WERI-Rb-1 (cell line): ENCODE results near the gene KIFC3.
A peak's percentile ranks its signal among the peaks of the same experiment; 100 is the strongest.
"Not testable (repeated sequence)": the region's sequence is repeated elsewhere in the genome, so short reads cannot be mapped to it uniquely, and the experiment has no call there.

ENCODE experiments used
- DNase-seq: peaks from one replicate; pipeline ENCODE4 v3.0.0-alpha.2; 2020
- H3K27ac ChIP-seq: fragments of 250-450 bp; sonication (Bioruptor Pico); 2 replicates; pipeline ENCODE4 v1.5.1; 2020; ENCODE audit warnings: mild to moderate bottlenecking, moderate library complexity
- H3K27me3 ChIP-seq: fragments of 250-450 bp; sonication (Bioruptor Pico); 2 replicates; pipeline ENCODE4 v1.5.1; 2021; ENCODE audit warnings: mild to moderate bottlenecking, low read depth, moderate library complexity; ENCODE audit not compliant: insufficient read depth, severe bottlenecking
- H3K36me3 ChIP-seq: fragments of 250-450 bp; sonication (Bioruptor Pico); 2 replicates; pipeline ENCODE4 v1.5.1; 2020; ENCODE audit warnings: mild to moderate bottlenecking, moderate library complexity
- H3K4me3 ChIP-seq: 2 replicates; pipeline ENCODE4 v1.5.1; 2011; ENCODE audit warnings: low read depth, mild to moderate bottlenecking, control low read depth, low read length
- H3K9me3 ChIP-seq: fragments of 250-450 bp; sonication (Bioruptor Pico); 2 replicates; pipeline ENCODE4 v1.5.1; 2021; ENCODE audit warnings: mild to moderate bottlenecking, moderate library complexity; ENCODE audit not compliant: severe bottlenecking
- TF ChIP-seq, protein P1 (sequence below): IDR thresholded peaks from 2 replicates; pipeline ENCODE4 v1.5.1; 2011; ENCODE audit warnings: low read depth, mild to moderate bottlenecking, control low read depth, inconsistent platforms, low read length

KIFC3 gene

DNA sequence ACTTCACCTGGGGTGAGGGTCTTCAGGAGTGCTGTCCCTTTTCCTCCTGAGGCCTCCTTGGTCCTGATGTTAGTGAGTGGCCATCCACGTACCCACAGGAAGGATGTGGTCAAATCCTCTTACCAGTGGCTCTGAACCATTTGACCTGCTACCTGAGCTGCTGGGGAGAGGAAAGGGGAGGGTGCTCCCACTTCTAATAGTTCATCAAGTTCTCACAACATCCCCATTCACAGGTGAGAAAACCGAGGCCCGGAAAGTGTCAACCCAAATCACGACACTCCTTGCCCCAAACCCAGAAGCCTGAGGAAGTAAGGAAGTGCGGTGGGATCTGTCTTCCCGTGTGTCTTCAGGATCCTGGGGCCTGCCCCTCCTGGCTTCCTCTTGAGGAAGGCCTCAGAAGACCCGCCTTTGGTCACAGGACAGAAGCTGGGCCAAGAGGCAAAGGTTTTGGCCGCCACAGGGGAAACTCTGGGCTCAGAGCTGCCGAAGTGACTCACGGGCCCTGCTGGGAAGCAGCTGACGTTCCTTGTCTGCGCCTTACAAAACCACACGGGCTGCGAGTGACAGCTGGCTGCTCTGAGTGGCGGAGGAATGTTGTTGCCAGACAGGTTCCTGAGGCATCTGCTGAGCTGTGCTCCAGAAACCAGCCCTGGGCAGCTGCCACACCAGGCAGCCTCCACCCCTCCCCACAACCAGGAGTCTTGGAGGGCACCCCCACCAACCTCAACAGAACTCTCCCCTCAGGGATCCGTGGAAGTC lies 13.9 kb upstream of the KIFC3 start:
- no peak overlapping the region for H3K4me3 ChIP-seq
- no peaks in the 10 kb centered on the region for H3K9me3 ChIP-seq
- TF ChIP-seq, protein P1, sequence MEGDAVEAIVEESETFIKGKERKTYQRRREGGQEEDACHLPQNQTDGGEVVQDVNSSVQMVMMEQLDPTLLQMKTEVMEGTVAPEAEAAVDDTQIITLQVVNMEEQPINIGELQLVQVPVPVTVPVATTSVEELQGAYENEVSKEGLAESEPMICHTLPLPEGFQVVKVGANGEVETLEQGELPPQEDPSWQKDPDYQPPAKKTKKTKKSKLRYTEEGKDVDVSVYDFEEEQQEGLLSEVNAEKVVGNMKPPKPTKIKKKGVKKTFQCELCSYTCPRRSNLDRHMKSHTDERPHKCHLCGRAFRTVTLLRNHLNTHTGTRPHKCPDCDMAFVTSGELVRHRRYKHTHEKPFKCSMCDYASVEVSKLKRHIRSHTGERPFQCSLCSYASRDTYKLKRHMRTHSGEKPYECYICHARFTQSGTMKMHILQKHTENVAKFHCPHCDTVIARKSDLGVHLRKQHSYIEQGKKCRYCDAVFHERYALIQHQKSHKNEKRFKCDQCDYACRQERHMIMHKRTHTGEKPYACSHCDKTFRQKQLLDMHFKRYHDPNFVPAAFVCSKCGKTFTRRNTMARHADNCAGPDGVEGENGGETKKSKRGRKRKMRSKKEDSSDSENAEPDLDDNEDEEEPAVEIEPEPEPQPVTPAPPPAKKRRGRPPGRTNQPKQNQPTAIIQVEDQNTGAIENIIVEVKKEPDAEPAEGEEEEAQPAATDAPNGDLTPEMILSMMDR = no peak
- H3K27ac ChIP-seq = no peak overlapping the region
- DNase-seq = peak; percentile 56
- no peaks in the 10 kb centered on the region for H3K27me3 ChIP-seq
- no peaks in the 10 kb centered on the region for H3K36me3 ChIP-seq

DNA sequence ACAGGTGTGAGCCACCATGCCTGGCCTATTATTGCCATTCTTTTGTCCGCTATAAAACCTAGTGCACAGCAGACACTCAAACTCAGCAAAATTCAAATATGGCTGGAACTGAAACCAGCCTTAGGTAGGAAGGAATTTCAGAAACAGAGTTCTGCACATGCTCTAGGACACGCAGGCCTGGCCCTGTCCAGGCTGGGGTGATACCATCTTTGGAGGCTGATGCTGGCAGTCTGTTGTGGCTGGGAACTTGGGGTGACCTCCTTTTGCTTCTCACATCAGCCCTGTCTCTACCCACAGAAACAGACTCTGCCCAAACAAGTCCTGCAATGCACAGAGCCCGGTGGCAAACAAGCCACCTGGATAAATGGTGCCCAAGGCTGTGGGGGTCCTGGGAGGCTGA lies 12.6 kb upstream of the KIFC3 start:
- no peak for DNase-seq
- Histone ChIP-seq H3K27me3 (no peaks in the 10 kb centered on the region), H3K27ac (no peak overlapping the region), H3K9me3 (no peaks in the 10 kb centered on the region), H3K36me3 (no peaks in the 10 kb centered on the region), H3K4me3 (no peak overlapping the region)
- TF ChIP-seq, protein P1 = no peak

DNA sequence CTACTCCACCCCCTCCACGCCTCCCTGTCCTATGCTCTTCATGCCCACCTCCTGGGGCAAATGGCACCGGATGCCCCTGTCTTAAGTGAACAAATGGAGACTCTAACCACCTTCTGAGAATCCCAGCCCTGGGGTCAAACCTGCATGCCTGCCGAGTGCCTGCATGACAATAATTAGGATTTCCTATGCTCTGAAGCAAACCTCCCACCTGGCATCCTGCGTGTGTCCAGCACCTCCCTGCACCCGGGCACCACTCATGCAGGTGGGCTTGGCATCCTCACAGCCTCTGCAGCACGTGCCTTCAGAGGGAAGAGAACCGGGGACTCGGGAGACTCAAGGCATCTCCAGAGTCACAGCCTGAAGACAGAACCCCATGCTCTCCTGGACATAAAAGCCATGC lies 11.2 kb upstream of the KIFC3 start:
- DNase-seq = no peak
- no peaks in the 10 kb centered on the region for H3K36me3 ChIP-seq
- no peaks in the 10 kb centered on the region for H3K27me3 ChIP-seq
- no peak overlapping the region for H3K4me3 ChIP-seq
- no peak overlapping the region for H3K27ac ChIP-seq
- no peaks in the 10 kb centered on the region for H3K9me3 ChIP-seq
- TF ChIP-seq, protein P1 = no peak

DNA sequence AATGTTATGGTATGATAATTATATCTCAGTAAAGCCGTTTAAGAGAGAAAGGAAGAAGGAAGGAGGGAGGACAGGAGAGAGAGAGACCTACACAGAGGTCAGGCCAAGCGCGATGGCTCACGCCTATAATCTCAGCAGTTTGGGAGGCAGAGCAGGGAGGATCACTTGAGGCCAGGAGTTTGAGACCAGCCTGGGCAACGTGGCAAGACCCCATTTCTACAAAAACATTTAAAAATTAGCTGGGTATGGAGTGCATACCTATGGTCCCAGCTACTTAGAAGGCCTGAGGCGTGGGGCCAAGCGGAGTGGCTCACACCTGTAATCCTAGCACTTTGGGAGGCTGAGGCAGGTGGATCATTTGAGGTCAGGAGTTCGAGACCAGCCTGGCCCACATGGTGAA lies 9.0 kb upstream of the KIFC3 start:
- not testable (repeated sequence) for H3K36me3 ChIP-seq, H3K4me3 ChIP-seq, H3K27me3 ChIP-seq, H3K27ac ChIP-seq, H3K9me3 ChIP-seq, DNase-seq

DNA sequence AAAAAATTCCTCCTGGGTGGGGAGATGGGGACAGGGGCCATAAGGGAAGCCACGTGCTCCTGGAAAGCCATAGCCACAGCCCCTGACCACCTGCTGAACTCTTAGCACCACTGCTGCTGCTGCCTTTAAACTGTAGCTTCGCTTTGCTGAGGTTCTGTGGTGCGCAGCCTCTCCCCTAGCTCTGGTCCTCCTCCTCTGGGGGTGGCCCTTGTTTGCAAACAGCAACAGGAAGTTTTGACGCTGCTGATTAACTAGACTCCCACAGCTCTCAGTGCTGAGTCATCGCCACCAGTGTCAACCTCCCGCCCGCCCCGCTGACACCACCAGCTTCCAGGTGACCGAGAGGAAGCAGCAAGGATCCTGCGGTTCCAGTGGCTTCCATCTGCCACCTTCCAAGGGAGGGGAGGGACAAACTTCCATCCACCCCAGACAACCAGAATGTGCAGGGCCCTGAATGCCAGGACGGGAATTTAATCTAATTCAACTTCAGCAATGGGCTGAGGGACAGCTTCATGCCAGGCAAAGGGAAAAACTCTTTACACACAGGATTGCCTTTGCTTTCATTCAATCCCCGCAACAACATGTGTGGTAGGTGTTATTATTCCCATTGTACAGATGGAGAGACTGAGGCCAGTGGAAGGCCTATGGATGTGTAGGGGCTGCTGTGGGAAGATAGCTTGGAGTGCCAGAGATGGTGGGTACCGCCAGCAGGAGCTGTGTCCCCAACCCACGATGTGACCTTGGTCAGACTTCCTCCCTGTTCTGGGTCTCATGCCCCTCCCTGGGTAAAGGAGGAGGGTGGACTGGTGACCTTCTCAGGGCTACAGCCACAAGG lies 8.1 kb upstream of the KIFC3 start:
- DNase-seq = peak; percentile 45
- peak overlapping the region; percentile 2; the same call in 1 of the 2 replicates for H3K27ac ChIP-seq

More for the DNA sequence above, 8.1 kb upstream of the KIFC3 start:
- Histone ChIP-seq H3K27me3 (no peaks in the 10 kb centered on the region), H3K36me3 (no peaks in the 10 kb centered on the region), H3K9me3 (no peaks in the 10 kb centered on the region), H3K4me3 (no peak overlapping the region)
- TF ChIP-seq, protein P1 = no peak
